ENCODE results near the gene SLC1A5.
"Not testable (repeated sequence)": the region's sequence is repeated elsewhere in the genome, so short reads cannot be mapped to it uniquely, and the experiment has no call there.

Gene SLC1A5

DNA sequence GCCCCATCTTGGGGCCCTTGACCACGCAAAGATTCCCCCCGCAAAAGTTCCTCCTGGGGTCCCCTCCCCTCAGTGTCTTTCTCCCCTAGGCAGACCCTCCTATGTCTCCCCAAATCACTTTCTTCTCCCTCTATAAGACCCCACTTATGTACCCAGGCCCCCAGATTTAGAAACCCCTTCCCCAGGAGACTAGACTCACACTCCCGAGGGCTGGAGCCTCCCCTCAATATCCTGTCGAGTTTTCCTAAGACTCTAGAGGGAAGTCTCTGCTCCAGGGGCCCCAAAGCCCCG, 1.4 kb downstream of the SLC1A5 start:
- peak overlapping the region; percentile 94 for H3K4me3 ChIP-seq
- H3K9me3 ChIP-seq, result no peaks in the 10 kb centered on the region
- H3K36me3 ChIP-seq (replicated peaks), result peaks cover 50% of the 10 kb centered on the region
- in situ Hi-C loops (cut with MboI; ENCODE audit: low sequenced_read_pairs), result no loop called here
- H3K27me3 ChIP-seq (ENCODE audit: low read depth), result no peaks in the 10 kb centered on the region
- H3K4me1 ChIP-seq, result peaks cover 15% of the 10 kb centered on the region
- no peak for DNase-seq (ENCODE audit: low spot score in 2 of 2)

DNA sequence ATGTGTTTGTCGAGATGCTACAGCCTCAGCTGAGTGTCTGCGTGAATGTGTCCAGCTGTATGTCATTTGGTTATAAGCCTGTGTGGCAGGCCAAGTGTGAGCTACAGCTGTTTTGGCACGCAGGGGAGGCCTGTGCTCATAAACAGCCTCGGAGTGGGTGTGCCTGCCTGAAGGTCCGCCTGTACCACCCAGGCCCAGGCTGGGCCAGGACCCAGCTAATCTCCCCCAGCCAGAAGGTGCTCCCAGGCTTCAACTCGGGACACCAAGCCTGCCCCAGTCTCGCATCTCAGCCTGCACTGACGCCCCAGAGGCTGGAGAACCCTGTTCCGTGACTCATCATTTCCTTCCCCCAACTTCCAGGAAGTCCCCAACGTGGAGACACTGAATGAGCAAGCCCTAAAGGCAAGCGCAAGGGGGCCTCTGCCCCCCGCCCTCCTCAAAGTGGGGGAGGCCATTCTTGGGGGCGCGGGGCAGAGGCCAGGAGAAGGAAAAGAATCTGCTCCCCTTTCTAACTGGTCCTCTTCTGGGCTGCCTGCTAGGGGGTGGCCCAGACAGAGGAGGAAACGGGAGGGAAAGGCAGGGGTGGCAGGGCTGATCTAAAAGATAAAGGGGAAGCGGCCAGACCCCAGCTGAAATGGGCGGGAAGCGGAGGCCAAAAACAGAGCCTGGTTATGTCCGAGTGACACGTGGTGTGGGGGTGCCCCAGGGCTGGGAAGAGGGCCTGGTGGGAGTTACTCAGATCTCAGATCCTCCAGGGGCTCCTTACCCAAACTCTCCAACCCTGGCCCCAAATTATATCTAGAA, 2.0 kb downstream of the SLC1A5 start:
- peak overlapping the region; percentile 94 for H3K4me3 ChIP-seq
- no peaks in the 10 kb centered on the region for H3K9me3 ChIP-seq
- in situ Hi-C loops (cut with MboI; ENCODE audit: low sequenced_read_pairs), result no loop called here
- DNase-seq (ENCODE audit: low spot score in 2 of 2), result peak; percentile 55 to 76
- H3K4me1 ChIP-seq, result peaks cover 13% of the 10 kb centered on the region
- H3K27me3 ChIP-seq (ENCODE audit: low read depth), result no peaks in the 10 kb centered on the region
- H3K36me3 ChIP-seq (replicated peaks), result peaks cover 55% of the 10 kb centered on the region

DNA sequence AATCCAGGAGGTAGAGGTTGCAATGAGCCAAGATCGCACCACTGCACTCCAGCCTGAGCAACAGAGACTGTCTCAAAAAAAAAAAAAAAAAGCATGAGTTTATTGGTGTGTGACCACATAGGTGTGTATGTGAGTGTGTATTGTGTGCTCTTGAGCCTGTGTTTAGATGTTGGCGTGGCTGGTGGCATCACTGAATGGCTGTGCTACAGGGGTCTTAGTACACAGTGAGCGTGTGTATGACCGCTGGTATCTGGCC, 2.5 kb downstream of the SLC1A5 start:
- in situ Hi-C loops (cut with MboI; ENCODE audit: low sequenced_read_pairs), result no loop called here
- peak overlapping the region; percentile 94 for H3K4me3 ChIP-seq
- H3K27me3 ChIP-seq (ENCODE audit: low read depth), result no peaks in the 10 kb centered on the region
- H3K36me3 ChIP-seq (replicated peaks), result peaks cover 61% of the 10 kb centered on the region
- peaks cover 13% of the 10 kb centered on the region for H3K4me1 ChIP-seq
- no peak for DNase-seq (ENCODE audit: low spot score in 2 of 2)
- H3K9me3 ChIP-seq, result no peaks in the 10 kb centered on the region

DNA sequence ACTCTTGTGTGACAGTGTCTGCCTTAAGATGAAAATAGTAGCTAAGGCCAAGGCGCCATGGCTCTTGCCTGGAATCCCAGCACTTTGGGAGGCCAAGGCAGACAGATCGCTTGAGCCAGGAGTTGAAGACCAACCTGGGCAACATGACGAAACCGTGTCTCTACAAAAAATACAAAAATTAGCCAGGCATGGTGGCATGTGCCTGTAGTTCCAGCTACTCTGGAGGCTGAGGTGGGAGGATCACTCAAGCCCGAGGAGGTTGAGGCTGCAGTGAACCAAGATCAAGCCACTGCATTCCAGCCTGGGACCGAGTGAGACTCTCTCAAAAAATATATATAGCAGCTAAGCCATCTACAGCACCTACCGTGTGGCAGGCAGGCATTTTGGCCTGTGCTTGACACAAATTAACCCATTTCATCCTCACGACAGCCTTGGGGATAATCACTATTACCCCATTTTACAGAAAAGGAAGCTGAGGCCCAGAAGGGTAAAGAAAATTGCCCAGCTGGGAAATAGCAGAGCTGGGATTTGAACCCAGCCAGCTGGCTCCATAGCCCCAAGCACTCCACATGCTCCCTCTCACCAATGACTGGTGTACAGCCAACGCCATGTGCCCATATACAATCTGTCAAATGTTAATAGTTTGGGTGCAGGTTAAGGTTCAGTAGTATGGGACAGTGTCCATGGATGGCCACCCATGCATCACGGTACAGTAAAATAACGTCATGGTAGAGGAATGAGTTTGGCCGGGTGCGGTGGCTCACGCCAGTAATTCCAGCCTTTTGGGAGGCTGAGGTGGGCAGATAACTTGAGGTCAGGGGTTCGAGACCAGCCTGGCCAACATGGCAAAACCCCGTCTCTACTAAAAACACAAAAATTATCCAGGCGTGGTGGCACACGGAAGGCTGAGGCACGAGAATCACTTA, 3.1 kb downstream of the SLC1A5 start:
- in situ Hi-C loops (cut with MboI; ENCODE audit: low sequenced_read_pairs), result no loop called here
- H3K36me3 ChIP-seq (replicated peaks), result peaks cover 67% of the 10 kb centered on the region
- DNase-seq (ENCODE audit: low spot score in 2 of 2), result no peak
- H3K4me3 ChIP-seq, result peak overlapping the region; percentile 94
- no peaks in the 10 kb centered on the region for H3K9me3 ChIP-seq
- peaks cover 13% of the 10 kb centered on the region for H3K4me1 ChIP-seq
- no peaks in the 10 kb centered on the region for H3K27me3 ChIP-seq (ENCODE audit: low read depth)

DNA sequence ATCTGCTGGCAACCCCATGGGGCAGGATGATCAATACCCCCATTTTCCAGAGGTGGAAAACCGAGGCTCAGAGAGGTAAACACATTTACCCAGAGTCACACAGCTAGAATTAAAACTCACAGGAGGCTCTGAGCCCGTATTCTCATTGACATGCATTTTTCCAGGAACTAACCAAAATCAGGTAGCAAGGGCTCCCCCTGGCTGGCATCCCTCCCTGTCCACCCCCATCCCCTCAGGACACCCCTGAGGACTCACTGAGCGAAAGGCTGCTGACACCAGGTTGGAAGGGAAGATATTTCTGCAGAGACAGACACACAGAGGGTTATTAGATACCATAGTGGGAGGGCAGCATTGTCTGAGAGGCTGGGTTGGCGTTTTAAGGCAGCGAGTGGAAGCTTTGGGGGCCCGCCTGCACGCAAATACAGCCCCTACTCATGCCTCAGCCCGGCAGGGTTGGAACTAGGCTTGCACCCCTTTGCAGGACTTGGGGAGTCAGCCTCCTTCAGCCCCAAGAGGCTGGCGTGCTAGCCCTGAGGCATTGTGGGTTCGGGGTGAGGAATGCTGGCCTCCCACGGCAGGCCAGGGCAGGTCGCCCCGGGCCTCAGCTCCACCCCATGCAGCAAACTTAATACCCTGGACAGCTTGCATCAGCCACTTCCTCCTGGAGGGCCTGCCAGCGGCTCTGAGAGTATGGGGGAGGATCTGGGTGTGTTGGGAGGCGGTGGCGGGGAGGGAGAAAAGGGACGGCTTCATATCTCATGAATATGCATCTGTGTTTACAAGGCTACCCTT, 3.9 kb downstream of the SLC1A5 start:
- H3K4me3 ChIP-seq, result peak overlapping the region; percentile 94
- peaks cover 13% of the 10 kb centered on the region for H3K4me1 ChIP-seq
- DNase-seq (ENCODE audit: low spot score in 2 of 2), result peak; percentile 93 to 95
- H3K27me3 ChIP-seq (ENCODE audit: low read depth), result no peaks in the 10 kb centered on the region
- H3K9me3 ChIP-seq, result no peaks in the 10 kb centered on the region
- H3K36me3 ChIP-seq (replicated peaks), result peaks cover 75% of the 10 kb centered on the region
- in situ Hi-C loops (cut with MboI; ENCODE audit: low sequenced_read_pairs), result no loop called here

DNA sequence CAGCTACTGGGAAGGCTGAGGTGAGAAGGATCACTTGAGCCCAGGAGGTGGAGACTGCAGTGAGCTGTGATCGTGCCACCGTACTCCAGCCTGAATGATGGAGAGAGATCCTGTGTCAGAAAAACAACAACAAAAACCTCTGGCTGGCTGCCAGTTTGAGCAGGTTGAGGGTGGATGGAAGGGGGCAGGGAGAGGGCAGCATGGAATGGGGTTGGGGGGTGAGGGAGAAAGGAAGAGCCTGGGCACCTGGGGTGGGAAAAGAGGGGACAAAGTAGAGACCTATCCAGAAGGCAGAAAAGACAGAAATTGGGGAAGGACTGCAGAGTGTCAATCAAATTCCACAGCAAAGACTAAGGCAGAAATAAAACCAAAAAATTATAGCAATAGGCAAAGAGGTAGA, 4.7 kb downstream of the SLC1A5 start:
- no peaks in the 10 kb centered on the region for H3K27me3 ChIP-seq (ENCODE audit: low read depth)
- peaks cover 8% of the 10 kb centered on the region for H3K4me1 ChIP-seq
- DNase-seq (ENCODE audit: low spot score in 2 of 2), result peak in 1 of 2 experiments; percentile 51
- in situ Hi-C loops (cut with MboI; ENCODE audit: low sequenced_read_pairs), result no loop called here
- peaks cover 83% of the 10 kb centered on the region for H3K36me3 ChIP-seq (replicated peaks)
- no peaks in the 10 kb centered on the region for H3K9me3 ChIP-seq
- H3K4me3 ChIP-seq, result peak overlapping the region; percentile 94

DNA sequence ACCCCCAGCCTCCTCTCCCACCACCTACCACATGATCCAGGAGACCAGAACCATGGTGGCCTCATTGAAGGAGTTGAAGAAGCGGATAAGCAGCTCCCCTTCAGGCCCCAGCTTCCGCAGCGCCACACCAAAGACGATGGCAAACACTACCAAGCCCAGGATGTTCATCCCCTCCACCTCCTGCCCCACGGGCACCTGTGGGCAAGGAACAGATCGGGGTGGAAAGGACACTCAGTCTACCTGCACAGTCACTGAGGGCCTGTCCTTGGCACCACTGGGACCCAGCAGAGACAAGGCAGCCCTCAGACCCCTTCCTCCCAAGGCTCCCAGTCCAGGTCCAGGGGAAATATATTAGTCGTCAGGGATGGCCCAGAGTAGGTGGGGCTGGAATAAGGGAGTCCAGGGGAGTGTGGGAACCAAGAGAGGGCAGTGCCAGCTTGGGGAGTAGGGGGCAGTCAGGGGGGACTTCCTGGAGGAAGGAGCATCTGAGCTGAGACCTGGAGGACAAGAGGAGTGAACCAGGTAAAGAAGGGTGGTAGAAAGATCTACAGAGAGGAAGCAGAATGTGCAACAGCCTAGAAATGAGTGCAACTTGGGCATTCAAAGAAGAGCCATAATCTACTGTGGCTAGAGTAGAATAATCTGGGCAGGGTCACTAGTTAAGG, 5.9 kb downstream of the SLC1A5 start:
- Histone ChIP-seq H3K9me3 (no peaks in the 10 kb centered on the region), H3K36me3 (replicated peaks) (peaks cover 91% of the 10 kb centered on the region), H3K4me1 (peaks cover 8% of the 10 kb centered on the region), H3K4me3 (no peak overlapping the region), H3K27me3 (ENCODE audit: low read depth) (no peaks in the 10 kb centered on the region)
- no peak for DNase-seq (ENCODE audit: low spot score in 2 of 2)
- in situ Hi-C loops (cut with MboI; ENCODE audit: low sequenced_read_pairs), result no loop called here

DNA sequence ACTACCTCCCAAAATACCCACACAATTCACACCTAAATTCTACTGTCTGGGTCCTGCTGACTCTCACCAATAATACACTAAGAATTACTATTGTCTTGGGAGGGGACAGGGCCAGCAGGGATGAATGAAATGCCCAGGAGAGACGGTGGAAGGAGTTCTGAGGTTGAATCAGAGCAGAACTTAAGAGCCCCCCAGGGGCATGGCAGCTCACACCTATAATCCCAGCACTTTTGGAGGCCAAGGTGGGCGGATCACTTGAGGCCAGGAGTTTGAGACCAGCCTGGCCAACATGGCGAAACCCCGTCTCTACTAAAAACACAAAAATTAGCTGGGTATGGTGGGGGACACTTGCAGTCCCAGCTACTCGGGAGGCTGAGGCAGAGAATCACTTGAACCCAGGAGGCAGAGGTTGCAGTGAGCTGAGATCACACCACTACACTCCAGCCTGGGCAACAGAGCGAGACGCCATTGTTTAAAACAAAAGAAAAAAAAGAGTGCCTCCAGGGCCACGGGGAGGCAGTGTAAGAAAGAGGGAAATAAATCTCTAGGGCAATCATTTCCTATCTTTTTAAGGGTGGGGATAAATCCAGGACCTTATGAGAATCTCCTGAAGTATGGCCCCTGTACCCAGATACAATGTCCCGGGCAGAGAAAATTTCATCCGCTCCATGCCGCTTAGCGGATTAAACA, 10.3 kb downstream of the SLC1A5 start:
- DNase-seq (ENCODE audit: low spot score in 2 of 2); H3K9me3 ChIP-seq; H3K4me3 ChIP-seq; H3K4me1 ChIP-seq; in situ Hi-C loops (cut with MboI; ENCODE audit: low sequenced_read_pairs); H3K27me3 ChIP-seq (ENCODE audit: low read depth): not testable (repeated sequence)
- H3K36me3 ChIP-seq (replicated peaks), result peaks cover 87% of the 10 kb centered on the region

DNA sequence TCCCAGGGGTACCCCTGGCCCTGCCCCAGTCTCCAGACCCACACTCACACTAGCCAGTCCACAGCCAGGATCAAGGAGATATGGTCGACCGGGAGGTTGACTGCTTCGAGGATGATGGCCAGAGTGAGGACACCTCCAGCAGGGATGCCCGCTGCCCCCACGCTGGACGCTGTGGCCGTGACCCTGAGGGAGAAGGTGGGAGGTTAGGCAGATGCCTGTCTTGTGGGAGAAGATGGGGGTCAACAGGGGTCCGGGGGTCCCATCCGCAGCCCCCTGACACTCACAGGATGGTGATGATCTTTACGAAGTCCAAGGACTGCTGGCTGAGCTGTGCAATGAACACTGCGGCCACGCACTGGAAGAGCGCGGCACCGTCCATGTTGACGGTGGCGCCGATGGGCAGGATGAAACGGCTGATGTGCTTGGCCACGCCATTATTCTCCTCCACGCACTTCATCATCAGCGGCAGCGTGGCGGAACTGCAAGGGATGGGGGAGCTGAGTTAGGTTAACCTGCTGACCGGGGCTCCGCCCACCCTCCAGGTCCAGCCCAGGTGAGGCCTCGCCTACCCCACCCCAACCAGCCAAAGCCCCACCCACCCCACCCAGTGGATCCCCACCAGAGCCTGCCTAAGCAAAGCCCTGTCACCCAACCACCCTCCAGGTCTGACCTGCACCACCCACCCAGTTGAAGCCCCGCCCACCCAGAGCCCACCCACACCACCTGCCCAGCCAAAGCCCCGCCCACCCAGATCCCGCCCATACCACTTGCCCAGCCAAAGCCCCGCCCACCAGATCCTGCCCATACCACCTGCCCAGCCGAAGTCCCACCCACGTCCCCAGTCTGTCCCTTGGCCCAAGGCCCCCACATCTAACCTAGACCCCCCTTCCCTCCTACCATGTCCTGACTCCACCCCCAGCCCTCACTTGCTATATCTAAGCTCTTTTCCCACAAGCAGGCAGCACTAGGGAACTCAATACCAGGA, 11.2 kb downstream of the SLC1A5 start:
- Histone ChIP-seq H3K36me3 (replicated peaks) (peaks cover 78% of the 10 kb centered on the region), H3K9me3 (no peaks in the 10 kb centered on the region), H3K4me3 (no peak overlapping the region), H3K4me1 (no peaks in the 10 kb centered on the region), H3K27me3 (ENCODE audit: low read depth) (no peaks in the 10 kb centered on the region)
- peak in 1 of 2 experiments; percentile 66 for DNase-seq (ENCODE audit: low spot score in 2 of 2)
- in situ Hi-C loops (cut with MboI; ENCODE audit: low sequenced_read_pairs), result no loop called here

DNA sequence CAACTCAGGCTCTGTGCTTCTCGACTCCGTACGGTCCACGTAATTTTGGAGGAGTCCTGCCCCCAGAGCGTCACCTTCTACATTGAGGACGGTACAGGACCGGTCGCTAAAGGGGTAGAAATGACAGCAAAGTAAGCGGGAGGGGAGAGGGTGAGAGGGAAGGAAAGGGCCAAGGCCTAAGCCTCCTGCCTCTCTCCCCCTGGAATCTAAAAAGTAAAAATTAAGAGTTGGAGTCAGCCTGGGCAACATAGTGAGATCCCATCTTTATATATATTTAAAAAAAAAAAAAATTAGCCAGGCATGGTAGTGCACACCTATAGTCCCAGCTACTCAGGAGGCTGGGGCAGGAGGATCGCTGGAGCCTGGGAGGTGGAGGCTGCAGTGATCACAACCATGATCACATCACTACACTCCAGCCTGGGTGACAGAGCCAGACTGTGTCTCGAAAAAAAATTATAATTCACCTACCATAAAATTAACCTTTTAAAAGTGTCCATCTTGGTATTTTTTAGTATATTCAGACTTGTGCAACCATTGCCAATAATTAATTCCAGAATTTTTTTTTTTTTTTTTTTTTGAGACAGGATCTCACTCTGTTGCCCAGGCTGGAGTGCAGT, 12.6 kb downstream of the SLC1A5 start:
- Histone ChIP-seq H3K36me3 (replicated peaks) (peaks cover 64% of the 10 kb centered on the region), H3K4me1 (peaks cover 4% of the 10 kb centered on the region; the same call in 1 of the 2 replicates), H3K27me3 (ENCODE audit: low read depth) (no peaks in the 10 kb centered on the region), H3K4me3 (no peak overlapping the region), H3K9me3 (no peaks in the 10 kb centered on the region)
- in situ Hi-C loops (cut with MboI; ENCODE audit: low sequenced_read_pairs), result no loop called here
- no peak for DNase-seq (ENCODE audit: low spot score in 2 of 2)

DNA sequence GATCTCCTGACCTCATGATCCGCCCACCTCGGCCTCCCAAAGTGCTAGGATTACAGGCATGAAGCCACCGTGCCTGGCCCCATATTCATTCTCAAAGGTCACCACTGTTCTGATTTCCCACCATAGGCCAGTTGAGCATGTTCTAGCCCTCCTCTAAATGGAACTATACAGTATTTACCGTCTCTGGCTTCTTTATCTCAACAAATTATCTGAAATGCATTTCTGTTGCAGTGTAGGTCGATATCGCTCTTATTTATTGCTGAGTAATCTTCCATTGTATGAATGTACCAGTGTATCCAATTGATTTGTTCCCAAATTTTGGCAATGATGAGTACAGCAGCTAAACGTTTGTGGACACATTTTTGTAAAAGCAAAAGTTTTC, 15.4 kb downstream of the SLC1A5 start:
- H3K36me3 ChIP-seq (replicated peaks), result peaks cover 36% of the 10 kb centered on the region
- no peak for DNase-seq (ENCODE audit: low spot score in 2 of 2)
- in situ Hi-C loops (cut with MboI; ENCODE audit: low sequenced_read_pairs), result no loop called here
- no peaks in the 10 kb centered on the region for H3K27me3 ChIP-seq (ENCODE audit: low read depth)
- no peak overlapping the region for H3K4me3 ChIP-seq
- peaks cover 5% of the 10 kb centered on the region; the same call in 1 of the 2 replicates for H3K4me1 ChIP-seq
- no peaks in the 10 kb centered on the region for H3K9me3 ChIP-seq
